Fibroblast of peridontal ligament (primary cell): ENCODE data around the gene KRTAP2-3.
A peak's percentile ranks its signal among the peaks of the same experiment; 100 is the strongest.
"Not testable (repeated sequence)": the region's sequence is repeated elsewhere in the genome, so short reads cannot be mapped to it uniquely, and the experiment has no call there.

Experiments
- DNase-seq: peaks from one replicate; pipeline ENCODE4 v3.0.0-alpha.2; 2010; ENCODE audit errors: extremely low read depth

Gene KRTAP2-3

GRCh38 chr17:41067281-41067680 is 7.4 kb upstream of the KRTAP2-3 start:
- DNase-seq, result peak; percentile 85

- peak; percentile 69 for DNase-seq
Observed at GRCh38 chr17:41065829-41066624, 6.1 kb upstream of the KRTAP2-3 start, which contains the start of gene KRTAP2-4. Gene KRTAP2-4, minus strand, starts transcription at chr17:41065879. Its CDS starts 34 bp downstream, at chr17:41065845.

GRCh38 chr17:41065016-41065689 is 5.2 kb upstream of the KRTAP2-3 start:
- DNase-seq, result not testable (repeated sequence)

- no peak for DNase-seq
Observed at GRCh38 chr17:41064301-41064700, 4.4 kb upstream of the KRTAP2-3 start.

GRCh38 chr17:41063449-41063848 is 3.5 kb upstream of the KRTAP2-3 start:
- no peak for DNase-seq

GRCh38 chr17:41061964-41062363 is 2.0 kb upstream of the KRTAP2-3 start:
- peak; percentile 98 for DNase-seq

- peak; percentile 95 for DNase-seq
Observed at GRCh38 chr17:41059276-41060051, 450 bp downstream of the KRTAP2-3 start.

GRCh38 chr17:41058741-41059140 is 1.2 kb downstream of the KRTAP2-3 start:
- no peak for DNase-seq

GRCh38 chr17:41057547-41057946 is 2.4 kb downstream of the KRTAP2-3 start:
- DNase-seq, result no peak

- not testable (repeated sequence) for DNase-seq
Observed at GRCh38 chr17:41055130-41055529, 4.8 kb downstream of the KRTAP2-3 start, which contains the start of gene KRTAP2-2. Gene KRTAP2-2, minus strand, starts transcription at chr17:41055230. Its CDS starts 19 bp downstream, at chr17:41055211.

GRCh38 chr17:41054556-41054955 is 5.4 kb downstream of the KRTAP2-3 start:
- DNase-seq, result not testable (repeated sequence)

GRCh38 chr17:41054025-41054424 is 5.9 kb downstream of the KRTAP2-3 start:
- no peak for DNase-seq

- DNase-seq, result peak; percentile 55
Observed at GRCh38 chr17:41052566-41052965, 7.3 kb downstream of the KRTAP2-3 start.

GRCh38 chr17:41049110-41049509 is 10.8 kb downstream of the KRTAP2-3 start:
- DNase-seq, result peak; percentile 59

- peak; percentile 73 for DNase-seq
Observed at GRCh38 chr17:41048441-41048840, 11.5 kb downstream of the KRTAP2-3 start.

GRCh38 chr17:41046735-41047465 is 13.0 kb downstream of the KRTAP2-3 start, which contains the start of gene KRTAP2-1:
Gene KRTAP2-1, minus strand, starts transcription at chr17:41047316. Its CDS starts 49 bp downstream, at chr17:41047267.
- not testable (repeated sequence) for DNase-seq

GRCh38 chr17:41042953-41043352 is 17.0 kb downstream of the KRTAP2-3 start:
- no peak for DNase-seq

GRCh38 chr17:41040783-41041571 is 18.9 kb downstream of the KRTAP2-3 start, which contains the start of gene KRTAP1-1:
Gene KRTAP1-1, minus strand, starts transcription at chr17:41041450. Its CDS starts 53 bp downstream, at chr17:41041397.
- DNase-seq, result peak; percentile 62

GRCh38 chr17:41037853-41038350 is 22.0 kb downstream of the KRTAP2-3 start:
- no peak for DNase-seq

- not testable (repeated sequence) for DNase-seq
Observed at GRCh38 chr17:41034346-41034935, 25.5 kb downstream of the KRTAP2-3 start, which contains the start of gene KRTAP1-3. Gene KRTAP1-3, minus strand, starts transcription at chr17:41034874. Its CDS starts 53 bp downstream, at chr17:41034821.
